ENCODE measurements around the gene MEP1A.
"Not testable (repeated sequence)": the region's sequence is repeated elsewhere in the genome, so short reads cannot be mapped to it uniquely, and the experiment has no call there.

Gene MEP1A

GRCh38 chr6:46834991-46835390 lies 41.8 kb downstream of the MEP1A start:
- DNase-seq (ENCODE audit: low spot score) = not testable (repeated sequence)

DNA sequence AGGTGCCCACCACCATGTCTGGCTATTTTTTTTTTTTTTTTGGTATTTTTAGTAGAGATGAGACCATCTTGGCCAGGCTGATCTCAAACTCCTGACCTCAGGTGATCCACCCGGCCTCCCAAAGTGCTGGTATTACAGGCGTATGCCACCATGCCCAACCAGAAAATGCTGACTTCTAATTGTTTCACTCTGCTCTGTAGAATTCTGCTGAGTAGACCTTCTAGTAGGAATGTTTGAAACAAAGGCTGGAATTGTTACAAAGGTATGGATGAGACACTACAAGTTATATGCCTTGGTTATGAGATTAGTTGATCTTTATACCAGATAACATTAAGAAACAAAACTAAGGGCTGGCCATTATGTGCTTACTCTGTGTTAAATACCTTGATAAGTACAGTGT lies 44.8 kb downstream of the MEP1A start:
- no peak for DNase-seq (ENCODE audit: low spot score)

GRCh38 chr6:46842252-46842846 lies 49.2 kb downstream of the MEP1A start:
- DNase-seq (ENCODE audit: low spot score) = not testable (repeated sequence)

- DNase-seq (ENCODE audit: low spot score) = no peak
Measured at GRCh38 chr6:46845126-46845525, 51.9 kb downstream of the MEP1A start.

- DNase-seq (ENCODE audit: low spot score) = peak; percentile 66
Measured at GRCh38 chr6:46848684-46849360, 55.6 kb downstream of the MEP1A start.

DNA sequence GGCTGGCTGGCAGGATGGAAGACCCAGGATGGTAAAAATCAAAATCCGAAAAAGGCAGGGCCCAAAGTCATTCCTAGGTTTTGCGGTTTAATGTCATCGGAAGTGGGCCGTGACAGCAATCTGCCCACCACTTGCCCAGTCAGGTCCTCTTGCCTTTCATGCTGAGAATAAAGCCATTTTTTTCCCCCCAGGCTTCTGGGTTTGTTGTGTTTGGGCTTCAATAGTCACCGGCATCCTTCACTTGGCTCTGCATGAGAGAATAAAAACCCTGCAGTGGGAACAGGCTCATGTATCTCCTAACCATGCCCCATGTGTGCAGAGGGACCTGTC lies 56.1 kb downstream of the MEP1A start:
- no peak for DNase-seq (ENCODE audit: low spot score)

GRCh38 chr6:46850792-46851191 lies 57.6 kb downstream of the MEP1A start:
- DNase-seq (ENCODE audit: low spot score) = no peak

GRCh38 chr6:46851576-46851975 lies 58.4 kb downstream of the MEP1A start:
- not testable (repeated sequence) for DNase-seq (ENCODE audit: low spot score)

DNA sequence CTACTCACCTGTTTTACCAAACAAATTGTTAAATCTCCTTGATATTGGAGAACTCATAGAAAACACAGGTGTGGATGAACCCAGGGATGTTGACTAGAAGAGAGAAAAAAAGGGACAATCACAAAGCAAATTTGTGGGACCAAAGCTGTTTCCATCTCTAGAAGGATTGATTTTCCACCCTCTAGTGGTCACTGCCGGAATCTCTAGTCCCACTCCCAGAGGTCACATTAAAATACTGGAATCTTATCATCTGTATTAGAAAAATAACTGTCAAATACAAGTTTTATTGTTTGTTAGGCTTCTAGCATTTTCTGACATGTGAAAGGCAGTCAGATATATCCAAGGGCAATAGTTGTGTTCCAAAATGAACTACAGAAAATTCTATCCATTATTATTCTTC lies 62.8 kb downstream of the MEP1A start:
- DNase-seq (ENCODE audit: low spot score) = not testable (repeated sequence)

DNA sequence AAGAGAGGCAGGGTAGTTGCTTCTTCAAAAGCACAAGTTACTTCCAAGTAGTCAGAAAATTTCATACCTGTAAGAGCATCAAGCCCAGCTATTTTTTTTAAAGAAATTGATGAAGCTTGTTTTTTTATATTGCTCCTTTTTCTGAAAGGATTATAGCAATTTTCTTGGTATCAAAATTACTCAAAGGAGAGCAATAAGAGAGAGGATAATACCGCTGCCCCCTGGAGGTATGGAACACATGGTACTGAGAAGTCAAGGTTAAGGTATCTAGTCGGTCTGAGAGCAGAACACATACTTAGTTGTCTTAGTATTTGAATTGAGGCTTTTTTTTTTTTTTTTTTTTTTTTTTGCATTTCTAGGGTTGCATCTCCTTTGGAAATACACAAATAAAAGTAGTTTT lies 69.2 kb downstream of the MEP1A start:
- DNase-seq (ENCODE audit: low spot score) = no peak

DNA sequence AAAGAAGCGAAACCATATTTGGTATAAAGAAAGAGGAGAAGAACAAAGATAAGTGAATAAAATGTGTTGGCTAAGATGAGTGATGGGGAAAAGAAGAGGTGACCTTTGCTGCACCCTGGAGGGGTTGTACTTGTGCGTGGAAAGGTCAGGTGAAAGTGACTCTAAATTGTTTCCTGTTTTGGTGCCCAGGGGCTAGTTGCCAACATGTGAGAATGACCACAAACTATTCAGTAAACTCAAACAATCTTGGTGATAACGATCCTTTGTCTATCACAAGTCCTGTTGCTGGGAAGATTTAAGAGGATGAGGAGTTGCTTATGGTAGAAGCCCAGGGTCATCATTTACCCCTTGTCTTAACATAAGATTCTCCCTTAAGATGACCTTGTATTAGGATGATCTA lies 70.6 kb downstream of the MEP1A start:
- DNase-seq (ENCODE audit: low spot score) = no peak

GRCh38 chr6:46865221-46865620 lies 72.0 kb downstream of the MEP1A start:
- no peak for DNase-seq (ENCODE audit: low spot score)

- no peak for DNase-seq (ENCODE audit: low spot score)
Measured at GRCh38 chr6:46867411-46867810, 74.2 kb downstream of the MEP1A start.

DNA sequence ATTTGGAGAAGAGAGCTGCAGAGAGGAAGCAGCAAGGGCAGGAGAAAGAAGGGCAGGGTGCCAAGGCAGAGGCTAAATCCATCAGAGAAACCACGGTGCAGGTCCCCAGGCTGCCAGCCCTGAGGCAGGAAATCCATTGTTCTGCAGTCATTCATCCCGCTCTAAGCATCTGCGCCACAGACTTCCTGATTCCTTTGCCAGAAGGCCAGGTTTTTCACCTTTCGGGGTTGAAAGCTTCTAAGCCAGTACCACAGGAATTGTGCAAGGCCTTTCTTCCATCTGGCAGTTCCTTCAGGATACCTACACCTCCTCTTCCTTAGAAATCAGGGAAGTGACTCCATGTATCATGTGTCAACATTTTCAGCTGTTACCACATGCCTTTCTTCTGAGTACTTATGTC lies 82.9 kb downstream of the MEP1A start:
- no peak for DNase-seq (ENCODE audit: low spot score)

DNA sequence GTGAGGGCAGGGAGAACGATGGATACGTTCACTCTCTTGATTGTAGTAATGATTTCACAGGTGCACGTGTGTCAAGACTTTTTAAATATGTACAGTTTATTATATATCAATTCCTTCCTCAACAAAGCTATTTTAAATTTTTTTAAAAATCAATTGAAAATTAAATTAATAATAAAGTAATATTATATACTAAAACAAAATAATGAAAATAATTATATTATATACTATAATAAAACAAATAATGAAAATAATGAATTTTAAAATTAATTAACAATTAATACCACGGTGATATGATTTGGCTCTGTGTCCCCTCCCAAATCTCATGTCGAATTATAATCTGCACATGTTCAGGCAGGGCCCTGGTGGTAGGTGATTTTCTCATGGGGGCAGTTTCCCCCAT lies 85.8 kb downstream of the MEP1A start:
- DNase-seq (ENCODE audit: low spot score) = no peak

DNA sequence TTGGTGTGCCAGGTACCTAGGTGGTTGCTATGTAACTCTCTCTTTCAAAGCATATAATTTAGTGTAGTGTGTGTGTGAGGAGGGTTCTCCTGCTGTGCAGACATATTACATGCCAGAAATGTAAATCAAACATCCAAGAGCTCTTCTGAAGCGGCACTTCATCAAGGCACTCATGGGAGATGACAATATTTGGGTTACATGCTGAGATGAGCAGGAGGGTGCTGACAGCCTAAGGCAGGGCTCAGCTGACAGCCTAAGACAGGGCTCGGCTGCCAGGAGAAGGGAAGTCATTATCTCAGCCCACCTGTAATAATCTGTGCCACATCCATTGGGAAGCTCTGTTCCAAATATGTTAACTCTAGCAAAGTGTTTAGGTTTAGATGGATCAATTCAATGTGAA lies 89.5 kb downstream of the MEP1A start:
- DNase-seq (ENCODE audit: low spot score) = no peak

DNA sequence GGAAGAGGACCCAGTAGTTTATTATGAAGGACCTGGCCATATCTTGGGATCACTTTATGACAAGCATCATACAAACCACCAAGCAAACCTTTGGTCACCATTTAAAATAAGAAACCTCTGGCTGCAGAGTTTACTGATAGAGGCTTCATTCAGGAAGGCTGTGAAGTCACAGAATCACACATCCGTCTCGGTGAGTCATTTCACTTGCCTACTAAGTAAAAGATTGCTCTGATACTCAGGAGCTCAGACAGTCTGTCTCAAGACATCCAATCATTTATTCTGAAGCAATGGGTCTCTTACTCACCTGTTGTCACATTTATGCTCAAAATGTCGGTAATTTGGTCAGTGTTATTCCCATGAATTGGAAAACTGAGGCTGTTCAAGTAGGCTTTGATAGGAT lies 94.8 kb downstream of the MEP1A start:
- DNase-seq (ENCODE audit: low spot score) = peak; percentile 71

- DNase-seq (ENCODE audit: low spot score) = no peak
Measured at GRCh38 chr6:46888578-46888977, 95.4 kb downstream of the MEP1A start.
